HEK293T (cell line): ENCODE measurements around the gene OTUD7B.
"Not testable (repeated sequence)": the region's sequence is repeated elsewhere in the genome, so short reads cannot be mapped to it uniquely, and the experiment has no call there.

Experiments
- CTCF ChIA-PET: fragments of 350-600 bp; formaldehyde crosslinking; extraction: SDS; loops from one replicate; lab custom pipeline; 2021; ENCODE audit warnings: antibody characterized with exemption, inconsistent platforms; lab: Yijun Ruan, JAX
- POLR2A ChIA-PET: fragments of 350-600 bp; formaldehyde crosslinking; extraction: SDS; loops from one replicate; lab custom pipeline; 2020; ENCODE audit warnings: antibody characterized with exemption, inconsistent platforms; lab: Yijun Ruan, JAX
- DNase-seq: peaks from one replicate; pipeline ENCODE4 v3.0.0; 2012; ENCODE audit warnings: mixed read lengths; ENCODE audit errors: extremely low spot score
- ARNT ChIP-seq: fragments of 450-650 bp; IDR thresholded peaks from 2 replicates; pipeline ENCODE4 v1.6.1; 2017; ENCODE audit warnings: mild to moderate bottlenecking
- BHLHE40 ChIP-seq: fragments of 450-650 bp; IDR thresholded peaks from 2 replicates; pipeline ENCODE4 v1.6.1; 2016; ENCODE audit warnings: mild to moderate bottlenecking, moderate library complexity, borderline replicate concordance
- CTBP1 ChIP-seq: fragments of 450-650 bp; IDR thresholded peaks from 2 replicates; pipeline ENCODE4 v1.6.1; 2016; ENCODE audit warnings: borderline replicate concordance
- ELF4 ChIP-seq: fragments of 450-650 bp; IDR thresholded peaks from 2 replicates; pipeline ENCODE4 v1.6.1; 2017; ENCODE audit warnings: antibody characterized with exemption
- FOXA1 ChIP-seq: fragments of 450-650 bp; IDR thresholded peaks from 2 replicates; pipeline ENCODE4 v1.6.1; 2016; ENCODE audit warnings: mild to moderate bottlenecking
- FOXK2 ChIP-seq: fragments of 450-650 bp; IDR thresholded peaks from 2 replicates; pipeline ENCODE4 v1.6.1; 2016; ENCODE audit warnings: mild to moderate bottlenecking
- FOXM1 ChIP-seq: fragments of 450-650 bp; IDR thresholded peaks from 2 replicates; pipeline ENCODE4 v1.6.1; 2017; ENCODE audit warnings: mild to moderate bottlenecking, borderline replicate concordance
- HDGF ChIP-seq: fragments of 450-650 bp; IDR thresholded peaks from 2 replicates; pipeline ENCODE4 v1.6.1; 2017; ENCODE audit warnings: antibody characterized with exemption, borderline replicate concordance
- L3MBTL2 ChIP-seq: fragments of 450-650 bp; conservative IDR thresholded peaks from 2 replicates; pipeline ENCODE4 v1.6.1; 2016; ENCODE audit warnings: mild to moderate bottlenecking
- LEF1 ChIP-seq: fragments of 450-650 bp; IDR thresholded peaks from 2 replicates; pipeline ENCODE4 v1.6.1; 2017; ENCODE audit warnings: mild to moderate bottlenecking, borderline replicate concordance
- NFRKB ChIP-seq: fragments of 450-650 bp; IDR thresholded peaks from 2 replicates; pipeline ENCODE4 v1.6.1; 2016; ENCODE audit warnings: mild to moderate bottlenecking, moderate library complexity
- SP1 ChIP-seq: fragments of 450-650 bp; IDR thresholded peaks from 2 replicates; pipeline ENCODE4 v1.6.1; 2017
- SUZ12 ChIP-seq: fragments of 450-650 bp; IDR thresholded peaks from 2 replicates; pipeline ENCODE4 v1.6.1; 2016; ENCODE audit warnings: mild to moderate bottlenecking
- TARDBP ChIP-seq: fragments of 450-650 bp; IDR thresholded peaks from 2 replicates; pipeline ENCODE4 v1.6.1; 2016
- ZNF384 ChIP-seq: fragments of 450-650 bp; IDR thresholded peaks from 2 replicates; pipeline ENCODE4 v1.6.1; 2016
- TF ChIP-seq, protein P1 (sequence below): fragments of 450-650 bp; IDR thresholded peaks from 2 replicates; pipeline ENCODE4 v1.6.1; 2016

The OTUD7B gene

DNA sequence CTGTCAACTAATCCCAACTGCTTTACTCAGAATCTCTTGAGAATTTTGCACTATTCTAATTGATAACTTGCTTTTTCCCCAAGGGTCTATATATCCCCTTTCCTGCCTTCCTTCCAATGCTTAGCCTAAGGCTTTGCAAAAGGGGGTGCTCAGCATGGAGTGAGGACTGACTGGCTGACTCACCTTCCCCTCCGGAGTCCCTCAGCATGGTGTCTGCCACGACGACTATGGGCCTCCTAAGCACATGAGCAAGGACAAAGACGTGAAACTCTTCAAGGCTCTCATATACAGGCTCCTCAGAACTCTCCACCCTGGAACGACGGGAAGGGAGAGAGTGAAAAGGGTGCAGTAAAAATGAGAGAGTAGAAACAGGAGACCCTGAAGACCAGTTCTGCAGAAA is 60.6 kb downstream of the OTUD7B start:
- TF ChIP-seq ARNT (no peak), L3MBTL2 (no peak), BHLHE40 (no peak), SUZ12 (no peak), SP1 (no peak), ELF4 (no peak), TARDBP (no peak), FOXM1 (no peak), FOXA1 (no peak), ZNF384 (no peak), NFRKB (no peak), FOXK2 (no peak), HDGF (no peak), CTBP1 (no peak), LEF1 (no peak)
- TF ChIP-seq, protein P1, sequence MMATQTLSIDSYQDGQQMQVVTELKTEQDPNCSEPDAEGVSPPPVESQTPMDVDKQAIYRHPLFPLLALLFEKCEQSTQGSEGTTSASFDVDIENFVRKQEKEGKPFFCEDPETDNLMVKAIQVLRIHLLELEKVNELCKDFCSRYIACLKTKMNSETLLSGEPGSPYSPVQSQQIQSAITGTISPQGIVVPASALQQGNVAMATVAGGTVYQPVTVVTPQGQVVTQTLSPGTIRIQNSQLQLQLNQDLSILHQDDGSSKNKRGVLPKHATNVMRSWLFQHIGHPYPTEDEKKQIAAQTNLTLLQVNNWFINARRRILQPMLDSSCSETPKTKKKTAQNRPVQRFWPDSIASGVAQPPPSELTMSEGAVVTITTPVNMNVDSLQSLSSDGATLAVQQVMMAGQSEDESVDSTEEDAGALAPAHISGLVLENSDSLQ: no peak
- ChIA-PET CTCF (no interaction called here), POLR2A (interaction anchor here (0.6 to 1.0 kb wide), 2 partner anchors 61 to 64 kb away, joined by 3 to 4 read pairs; partner anchors contain the start of gene OTUD7B)
- DNase-seq: no peak

DNA sequence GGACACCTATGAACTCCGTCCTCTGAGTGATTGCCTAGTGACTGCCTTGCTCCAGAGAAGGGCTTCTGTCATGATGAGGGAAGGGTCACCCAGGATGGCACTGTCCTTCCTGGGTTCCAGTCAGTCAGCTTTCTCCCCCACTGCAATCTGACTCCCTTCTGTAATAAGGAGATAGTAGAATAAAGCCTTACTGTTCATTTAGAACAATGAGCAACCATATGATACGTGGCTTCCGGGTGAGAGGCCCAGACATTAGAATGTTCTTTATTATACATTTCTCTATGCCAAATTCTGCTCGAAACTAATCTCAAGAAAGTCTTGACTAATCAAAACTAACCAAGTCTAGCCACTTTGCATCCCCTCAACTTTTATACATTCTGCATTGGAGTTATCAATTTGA is 65.3 kb downstream of the OTUD7B start:
- no peak for DNase-seq
- ChIA-PET CTCF (no interaction called here), POLR2A (interaction anchor here (2.9 kb wide), 1 partner anchor 58 kb away, joined by 18 read pairs; a partner anchor contains a TSS)
- TF ChIP-seq L3MBTL2: no peak
- no peak for TF ChIP-seq SP1
- TF ChIP-seq, protein P1: no peak

DNA sequence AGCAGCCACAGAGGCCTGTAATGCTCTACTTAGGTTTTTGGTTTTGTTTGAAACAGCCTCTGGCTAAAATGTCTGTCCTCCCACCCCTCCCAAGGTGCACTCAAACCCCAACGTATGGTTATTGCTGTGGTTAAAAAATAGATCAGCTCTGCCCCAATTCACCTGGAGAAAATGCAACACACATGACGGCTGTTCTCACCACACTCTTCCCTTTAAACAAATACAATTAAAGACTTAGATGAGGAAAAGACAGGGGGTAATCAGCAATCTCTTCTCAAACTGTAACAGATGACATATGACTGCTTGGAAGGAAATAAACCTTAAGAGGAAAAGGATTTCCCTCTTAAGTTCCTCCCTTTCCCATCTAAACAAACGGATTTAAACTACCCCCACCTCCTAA is 67.6 kb downstream of the OTUD7B start:
- no peak for DNase-seq
- CTCF ChIA-PET: interaction anchor here (0.8 to 1.5 kb wide), 4 partner anchors 19 to 125 kb away, joined by 3 to 7 read pairs (median 4); partner anchors contain the start of gene VPS45
- POLR2A ChIA-PET: interaction anchor here (0.8 to 1.4 kb wide), 6 partner anchors 13 to 125 kb away, joined by 3 to 37 read pairs (median 4); partner anchors contain the start of gene VPS45
- TF ChIP-seq ARNT (no peak), L3MBTL2 (no peak), FOXM1 (no peak), SUZ12 (no peak), ZNF384 (no peak), LEF1 (no peak)

DNA sequence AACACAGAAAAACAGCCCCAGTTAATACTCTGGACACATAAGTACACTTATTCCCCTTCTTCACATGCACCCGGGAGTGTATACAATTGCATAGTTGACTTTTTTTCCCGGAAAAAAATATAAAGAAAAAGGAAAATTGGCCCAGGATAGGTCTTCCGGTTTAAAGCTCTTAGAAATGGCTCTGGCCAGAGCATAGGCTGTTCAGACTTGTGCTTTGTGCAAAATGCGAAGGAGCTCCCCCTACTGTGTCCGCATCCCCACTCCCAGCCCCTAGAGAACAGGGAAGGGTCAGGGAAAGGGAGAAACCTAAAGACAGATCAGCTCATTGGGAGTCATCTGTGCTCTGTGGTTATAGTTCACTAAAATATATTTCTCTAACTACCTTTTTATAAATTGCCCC is 68.3 kb downstream of the OTUD7B start:
- ChIA-PET POLR2A (interaction anchor here (0.8 to 1.4 kb wide), 6 partner anchors 13 to 125 kb away, joined by 3 to 37 read pairs (median 4); partner anchors contain the start of gene VPS45), CTCF (interaction anchor here (0.6 to 1.0 kb wide), 4 partner anchors 20 to 95 kb away, joined by 3 to 7 read pairs (median 4); a partner anchor contains a TSS)
- DNase-seq: peak; percentile 69
- TF ChIP-seq L3MBTL2 (no peak), ARNT (no peak), FOXM1 (no peak), FOXK2 (no peak), NFRKB (no peak), BHLHE40 (no peak), HDGF (no peak), TARDBP (no peak), SP1 (no peak), FOXA1 (no peak), ZNF384 (no peak), LEF1 (no peak), ELF4 (no peak), CTBP1 (no peak), SUZ12 (no peak)
- TF ChIP-seq, protein P1: no peak

DNA sequence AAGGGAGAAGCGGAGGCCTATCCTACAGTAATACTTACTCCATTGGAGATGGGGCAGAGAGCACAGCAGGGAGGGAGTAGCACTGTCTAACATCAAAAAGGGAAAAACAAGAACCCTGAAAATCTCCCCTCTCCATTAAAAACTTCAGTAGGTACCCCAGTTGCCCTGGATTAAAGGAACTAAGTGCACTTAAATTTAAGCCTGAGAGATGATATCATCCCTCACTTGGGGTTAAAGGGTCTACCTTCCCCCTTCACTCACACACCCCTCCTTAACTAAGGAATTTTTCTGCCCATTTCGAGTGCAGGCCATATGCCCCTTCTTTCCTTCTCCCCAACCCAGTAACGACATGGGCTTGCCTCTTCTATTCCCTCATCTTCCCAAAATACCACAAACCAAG is 70.1 kb downstream of the OTUD7B start:
- ChIA-PET CTCF (interaction anchor here (0.5 to 1.1 kb wide), 3 partner anchors 22 to 226 kb away, joined by 3 to 6 read pairs (median 3); no protein-coding TSS in a partner anchor), POLR2A (interaction anchor here (2.2 to 11.1 kb wide), 2 partner anchors 11 to 53 kb away, joined by 22 to 133 read pairs; a partner anchor contains a TSS)
- no peak for TF ChIP-seq ARNT
- no peak for TF ChIP-seq ZNF384
- TF ChIP-seq FOXM1: no peak
- no peak for TF ChIP-seq CTBP1
- no peak for TF ChIP-seq SP1
- no peak for TF ChIP-seq FOXK2
- TF ChIP-seq BHLHE40: no peak
- TF ChIP-seq SUZ12: no peak
- no peak for TF ChIP-seq TARDBP
- TF ChIP-seq FOXA1: no peak
- no peak for TF ChIP-seq HDGF
- DNase-seq: no peak

DNA sequence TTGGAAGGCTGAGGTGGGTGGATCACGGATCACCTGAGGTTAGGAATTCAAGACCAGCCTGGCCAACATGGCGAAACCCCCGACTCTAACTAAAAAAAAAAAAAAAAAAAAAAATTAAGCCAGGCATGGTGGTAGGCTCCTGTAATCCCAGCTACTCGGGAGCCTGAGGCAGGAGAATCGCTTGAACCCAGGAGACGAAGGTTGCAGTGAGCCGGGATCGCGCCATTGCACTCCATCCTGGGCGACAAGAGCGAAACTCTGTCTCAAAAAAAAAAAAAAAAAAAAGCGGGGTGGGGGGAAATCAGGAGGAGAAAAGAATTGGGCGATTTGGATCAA is 71.9 kb downstream of the OTUD7B start:
- not testable (repeated sequence) for DNase-seq
- CTCF ChIA-PET: interaction anchor here (0.9 kb wide), 1 partner anchor 227 kb away, joined by 4 read pairs; no protein-coding TSS in a partner anchor
- POLR2A ChIA-PET: interaction anchor here (0.9 to 11.1 kb wide), 5 partner anchors 10 to 72 kb away, joined by 3 to 133 read pairs (median 8); partner anchors contain the start of gene OTUD7B
